GM18873 (cell line): ENCODE measurements around the gene DNM1.

Experiments used
- ATAC-seq: cut with Tn5 transposase; IDR thresholded peaks from one replicate; pipeline ENCODE4 v1.9.1; 2021; ENCODE audit warnings: mild to moderate bottlenecking, moderate library complexity, moderate number of reproducible peaks; ENCODE audit not compliant: unreplicated experiment, low FRiP score

The DNM1 gene

GRCh38 chr9:128297221-128297773 is 94.1 kb downstream of the DNM1 start:
- no peak for ATAC-seq

DNA sequence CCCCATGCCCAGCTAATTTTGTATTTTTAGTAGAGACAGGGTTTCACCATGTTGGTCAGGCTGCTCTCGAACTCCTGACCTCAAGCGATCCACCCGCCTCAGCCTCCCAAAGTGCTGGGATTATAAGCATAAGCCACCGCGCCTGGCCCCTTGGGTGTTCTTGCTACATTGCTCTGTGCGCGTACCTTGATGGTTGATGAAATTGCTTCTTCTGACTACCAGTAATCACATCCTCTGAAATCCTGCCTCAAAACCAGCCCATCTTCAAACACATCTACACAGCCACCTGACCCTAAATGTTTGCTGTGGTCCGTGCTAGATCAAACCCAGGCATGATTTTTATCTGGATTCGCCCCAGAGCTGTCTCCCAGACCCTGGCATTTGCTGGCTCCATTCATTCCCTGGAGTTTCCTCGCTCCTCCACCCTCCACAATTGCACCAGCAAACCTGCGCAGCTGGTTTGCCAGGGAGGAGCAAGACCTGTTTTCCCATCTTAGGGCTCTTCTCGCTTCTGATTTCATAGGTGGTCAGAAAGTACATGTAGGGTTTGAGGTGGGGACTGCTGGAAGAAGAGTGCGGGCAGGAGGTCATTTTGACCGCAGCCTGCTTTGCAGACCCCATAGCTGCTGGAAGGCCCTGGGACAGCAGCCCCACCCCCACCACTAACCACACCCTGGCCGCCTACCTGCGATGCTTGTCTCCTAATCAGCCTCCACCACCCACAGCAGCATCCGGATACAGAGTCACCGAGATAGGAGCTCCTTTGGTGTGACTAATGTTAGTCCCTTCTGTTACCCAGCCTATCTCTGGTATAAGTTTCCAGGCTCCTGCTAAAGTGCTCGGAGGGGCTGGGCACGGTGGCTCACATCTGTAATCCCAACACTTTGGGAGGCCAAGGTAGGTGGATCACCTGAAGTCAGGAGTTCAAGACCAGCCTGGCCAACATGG is 95.6 kb downstream of the DNM1 start:
- ATAC-seq = no peak

- no peak for ATAC-seq
Measured at GRCh38 chr9:128304136-128304970, 101.2 kb downstream of the DNM1 start.
